ENCODE data around the gene TAF11L7. TPM values are rescaled to one million over a fixed set of nuclear protein-coding genes. Genes with fewer than 3 reads are reported as not detected.
"Not testable (repeated sequence)": the region's sequence is repeated elsewhere in the genome, so short reads cannot be mapped to it uniquely, and the experiment has no call there.

TAF11L7 gene
- polyA plus RNA-seq (ENCODE audit: insufficient read depth in 1 of 5, insufficient read length in 5 of 5, low replicate concordance in 1 of 5), result not detected
- long read RNA-seq, donor 1, result 0 reads
- long read RNA-seq, donor 2, result 0 reads
- long read RNA-seq, donor 3, result 0 reads
- long read RNA-seq, donor 4, result 0 reads
- long read RNA-seq, donor 5, result 0 reads
- long read RNA-seq, donor 6, result 0 reads
- long read RNA-seq, donor 7, result 0 reads
- long read RNA-seq, donor 8, result 0 reads

GRCh38 chr5:17585658-17586057, at the start of gene TAF11L7:
Gene TAF11L7 (minus strand): TSS chr5:17585758.
- DNase-seq, result not testable (repeated sequence)

- no peak for DNase-seq
Observed at GRCh38 chr5:17634160-17634559, 48.6 kb upstream of the TAF11L7 start, which contains the start of gene TAF11L14. Gene TAF11L14 (plus strand): TSS chr5:17634460.

DNA sequence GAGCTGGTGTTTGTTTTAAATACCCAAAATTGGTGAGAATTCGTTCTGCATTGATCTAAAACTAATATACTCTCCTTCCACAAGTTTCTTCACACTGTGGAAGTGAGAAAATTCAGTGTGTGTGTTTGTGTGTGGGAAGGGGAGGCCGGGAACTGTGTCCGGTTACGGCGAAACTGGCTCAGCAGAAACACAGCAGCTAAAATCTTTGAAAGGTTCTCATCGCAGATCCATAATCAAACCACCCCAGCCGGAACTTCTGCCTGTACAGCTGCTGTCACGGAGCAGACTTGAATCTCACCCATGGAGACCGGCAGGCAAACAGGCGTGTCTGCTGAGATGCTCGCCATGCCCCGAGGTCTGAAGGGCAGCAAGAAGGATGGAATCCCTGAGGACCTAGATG, 46.2 kb upstream of the TAF11L7 start, which contains the start of gene TAF11L13:
Gene TAF11L13 (plus strand): TSS at position 301 of the 400 bp plus-strand sequence.
- DNase-seq, result not testable (repeated sequence)

- DNase-seq, result no peak
Observed at GRCh38 chr5:17625686-17626085, 40.1 kb upstream of the TAF11L7 start.

GRCh38 chr5:17620627-17621026, 35.1 kb upstream of the TAF11L7 start:
- DNase-seq, result no peak

GRCh38 chr5:17619354-17619753, 33.8 kb upstream of the TAF11L7 start:
- DNase-seq, result no peak

DNA sequence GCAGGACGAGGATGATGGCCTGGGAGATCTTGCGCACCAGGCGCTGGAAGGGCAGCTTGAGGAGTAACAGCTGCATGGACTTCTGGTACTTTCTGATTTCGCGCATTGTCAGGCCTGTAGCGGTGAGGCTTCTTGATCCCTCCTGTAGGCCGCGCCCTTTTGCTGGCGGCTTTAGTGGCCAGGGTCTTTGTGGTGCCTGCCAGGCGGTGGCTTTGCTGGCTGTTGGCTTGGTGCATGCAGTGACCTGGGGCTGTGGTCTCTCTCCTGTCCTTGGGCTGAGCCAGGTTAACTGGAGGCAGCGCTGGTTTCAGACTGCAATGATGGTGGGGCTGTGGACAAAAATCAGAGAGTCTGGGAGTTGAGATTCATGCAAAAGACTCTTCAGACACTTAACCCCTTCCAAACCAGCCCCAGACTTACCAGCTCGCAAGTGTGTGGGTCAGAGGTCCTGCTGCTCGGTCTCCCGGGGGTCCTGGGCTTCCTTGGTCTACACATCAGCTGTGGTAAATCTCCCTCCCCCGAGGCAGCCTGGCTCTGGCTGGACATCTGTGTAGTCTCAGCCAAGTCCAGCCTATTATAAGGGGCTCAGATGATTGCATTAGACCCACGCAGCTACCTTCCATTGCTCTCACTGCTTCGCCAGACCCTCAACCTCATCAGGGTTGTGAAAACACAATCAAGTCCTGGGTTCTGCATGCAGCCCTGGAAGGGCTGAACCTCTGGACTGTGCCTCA, 29.5 kb upstream of the TAF11L7 start:
- no peak for DNase-seq

- DNase-seq, result not testable (repeated sequence)
Observed at GRCh38 chr5:17610092-17610491, 24.5 kb upstream of the TAF11L7 start, which contains the start of gene TAF11L12. Gene TAF11L12 (plus strand): TSS chr5:17610392.

DNA sequence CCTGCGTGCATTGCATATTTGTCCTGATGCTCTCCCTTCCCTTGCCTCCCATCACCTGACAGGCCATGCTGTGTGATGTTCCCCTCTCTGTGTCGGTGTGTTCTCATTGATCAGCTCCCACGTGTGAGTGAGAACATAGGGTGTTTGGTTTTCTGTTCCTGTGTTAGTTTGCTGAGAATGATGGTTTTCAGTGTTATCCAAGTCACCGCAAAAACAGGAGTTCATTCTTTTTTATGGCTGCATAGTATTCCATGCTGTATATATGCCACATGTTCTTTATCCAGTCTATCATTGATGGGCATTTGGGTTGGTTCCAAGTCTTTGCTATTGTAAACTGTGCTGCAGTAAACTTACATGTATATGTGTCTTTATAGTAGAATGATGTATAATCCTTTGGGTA, 21.9 kb upstream of the TAF11L7 start:
- not testable (repeated sequence) for DNase-seq

DNA sequence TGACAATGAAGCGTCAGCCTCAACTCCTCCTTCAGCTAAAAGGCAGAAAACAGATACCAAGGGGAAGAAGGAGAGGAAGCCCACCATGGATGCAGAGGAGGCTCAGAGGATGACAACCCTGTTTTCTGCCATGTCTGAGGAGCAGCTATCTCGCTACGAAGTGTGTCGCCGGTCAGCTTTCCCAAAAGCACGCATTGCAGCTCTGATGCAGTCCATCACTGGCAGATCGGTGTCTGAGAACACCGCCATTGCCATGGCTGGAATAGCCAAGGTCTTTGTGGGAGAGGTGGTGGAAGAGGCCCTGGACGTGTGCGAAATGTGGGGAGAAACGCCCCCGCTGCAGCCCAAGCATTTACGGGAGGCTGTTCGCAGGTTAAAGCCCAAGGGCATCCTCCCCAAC, 19.4 kb upstream of the TAF11L7 start:
- no peak for DNase-seq

GRCh38 chr5:17603880-17604279, 18.3 kb upstream of the TAF11L7 start, which contains the start of gene TAF11L11:
Gene TAF11L11 (plus strand): TSS chr5:17604183.
- DNase-seq, result not testable (repeated sequence)

DNA sequence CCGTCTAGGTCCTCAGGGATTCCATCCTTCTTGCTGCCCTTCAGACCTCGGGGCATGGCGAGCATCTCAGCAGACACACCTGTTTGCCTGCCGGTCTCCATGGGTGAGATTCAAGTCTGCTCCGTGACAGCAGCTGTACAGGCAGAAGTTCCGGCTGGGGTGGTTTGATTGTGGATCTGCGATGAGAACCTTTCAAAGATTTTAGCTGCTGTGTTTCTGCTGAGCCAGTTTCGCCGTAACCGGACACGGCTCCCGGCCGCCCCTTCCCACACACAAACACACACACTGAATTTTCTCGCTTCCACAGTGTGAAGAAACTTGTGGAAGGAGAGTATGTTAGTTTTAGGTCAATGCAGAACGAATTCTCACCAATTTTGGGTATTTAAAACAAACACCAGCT, 12.2 kb upstream of the TAF11L7 start, which contains the start of gene TAF11L10:
Gene TAF11L10 (minus strand): TSS at position 101 of the 400 bp plus-strand sequence.
- not testable (repeated sequence) for DNase-seq

DNA sequence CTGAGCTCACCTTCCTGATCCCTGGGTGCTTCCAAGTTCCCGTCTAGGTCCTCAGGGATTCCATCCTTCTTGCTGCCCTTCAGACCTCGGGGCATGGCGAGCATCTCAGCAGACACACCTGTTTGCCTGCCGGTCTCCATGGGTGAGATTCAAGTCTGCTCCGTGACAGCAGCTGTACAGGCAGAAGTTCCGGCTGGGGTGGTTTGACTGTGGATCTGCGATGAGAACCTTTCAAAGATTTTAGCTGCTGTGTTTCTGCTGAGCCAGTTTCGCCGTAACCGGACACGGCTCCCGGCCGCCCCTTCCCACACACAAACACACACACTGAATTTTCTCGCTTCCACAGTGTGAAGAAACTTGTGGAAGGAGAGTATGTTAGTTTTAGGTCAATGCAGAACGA, 8.7 kb upstream of the TAF11L7 start, which contains the start of gene TAF11L9:
Gene TAF11L9 (minus strand): TSS at position 140 of the 400 bp plus-strand sequence.
- DNase-seq, result not testable (repeated sequence)

DNA sequence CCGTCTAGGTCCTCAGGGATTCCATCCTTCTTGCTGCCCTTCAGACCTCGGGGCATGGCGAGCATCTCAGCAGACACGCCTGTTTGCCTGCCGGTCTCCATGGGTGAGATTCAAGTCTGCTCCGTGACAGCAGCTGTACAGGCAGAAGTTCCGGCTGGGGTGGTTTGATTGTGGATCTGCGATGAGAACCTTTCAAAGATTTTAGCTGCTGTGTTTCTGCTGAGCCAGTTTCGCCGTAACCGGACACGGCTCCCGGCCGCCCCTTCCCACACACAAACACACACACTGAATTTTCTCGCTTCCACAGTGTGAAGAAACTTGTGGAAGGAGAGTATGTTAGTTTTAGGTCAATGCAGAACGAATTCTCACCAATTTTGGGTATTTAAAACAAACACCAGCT, 5.3 kb upstream of the TAF11L7 start, which contains the start of gene TAF11L8:
Gene TAF11L8 (minus strand): TSS at position 101 of the 400 bp plus-strand sequence.
- not testable (repeated sequence) for DNase-seq

Other genes starting within 250 kb of the TAF11L7 start
- gene TAF11L2, start 87.5 kb downstream of the TAF11L7 start, polyA plus RNA-seq (ENCODE audit: insufficient read depth in 1 of 5, insufficient read length in 5 of 5, low replicate concordance in 1 of 5), result not detected
- gene TAF11L3, start 67.4 kb downstream of the TAF11L7 start, polyA plus RNA-seq (ENCODE audit: insufficient read depth in 1 of 5, insufficient read length in 5 of 5, low replicate concordance in 1 of 5), result not detected
- not detected for gene TAF11L4, start 64.0 kb downstream of the TAF11L7 start, polyA plus RNA-seq (ENCODE audit: insufficient read depth in 1 of 5, insufficient read length in 5 of 5, low replicate concordance in 1 of 5)
- not detected for gene TAF11L5, start 60.5 kb downstream of the TAF11L7 start, polyA plus RNA-seq (ENCODE audit: insufficient read depth in 1 of 5, insufficient read length in 5 of 5, low replicate concordance in 1 of 5)
- gene TAF11L6, start 57.1 kb downstream of the TAF11L7 start, polyA plus RNA-seq (ENCODE audit: insufficient read depth in 1 of 5, insufficient read length in 5 of 5, low replicate concordance in 1 of 5), result not detected
- not detected for gene TAF11L8, start 5.2 kb upstream of the TAF11L7 start, polyA plus RNA-seq (ENCODE audit: insufficient read depth in 1 of 5, insufficient read length in 5 of 5, low replicate concordance in 1 of 5)
- not detected for gene TAF11L9, start 8.6 kb upstream of the TAF11L7 start, polyA plus RNA-seq (ENCODE audit: insufficient read depth in 1 of 5, insufficient read length in 5 of 5, low replicate concordance in 1 of 5)
- gene TAF11L10, start 12.1 kb upstream of the TAF11L7 start, polyA plus RNA-seq (ENCODE audit: insufficient read depth in 1 of 5, insufficient read length in 5 of 5, low replicate concordance in 1 of 5), result not detected
- gene TAF11L11, start 18.4 kb upstream of the TAF11L7 start, polyA plus RNA-seq (ENCODE audit: insufficient read depth in 1 of 5, insufficient read length in 5 of 5, low replicate concordance in 1 of 5), result not detected
- gene TAF11L12, start 24.6 kb upstream of the TAF11L7 start, polyA plus RNA-seq (ENCODE audit: insufficient read depth in 1 of 5, insufficient read length in 5 of 5, low replicate concordance in 1 of 5), result not detected
- not detected for gene TAF11L13, start 46.3 kb upstream of the TAF11L7 start, polyA plus RNA-seq (ENCODE audit: insufficient read depth in 1 of 5, insufficient read length in 5 of 5, low replicate concordance in 1 of 5)
- gene TAF11L14, start 48.7 kb upstream of the TAF11L7 start, polyA plus RNA-seq (ENCODE audit: insufficient read depth in 1 of 5, insufficient read length in 5 of 5, low replicate concordance in 1 of 5), result not detected

All from right lung (tissue), 10 donors.